Lower lobe of right lung (tissue), 2 donors: Measurements from ENCODE around the gene SEC14L2. TPM values are rescaled to one million over a fixed set of nuclear protein-coding genes. Genes with fewer than 3 reads are reported as not detected.

Experiments used
- ATAC-seq, 2 donors: fragments of 200-7000 bp; cut with Tn5 transposase; one replicate each; pipeline ENCODE4 v1.9.1; 2020 to 2022; ENCODE audit warnings: mild to moderate bottlenecking in 2 of 2, moderate library complexity in 2 of 2
- DNase-seq: peaks from one replicate; pipeline ENCODE4 v3.0.0-alpha.2; 2020
- H3K27ac ChIP-seq: fragments of 200-600 bp; one replicate; pipeline ENCODE4 v1.8.0; 2022
- H3K27me3 ChIP-seq: fragments of 200-600 bp; one replicate; pipeline ENCODE4 v1.8.0; 2022; ENCODE audit warnings: low read depth
- H3K36me3 ChIP-seq: fragments of 200-600 bp; one replicate; pipeline ENCODE4 v1.8.0; 2022; ENCODE audit warnings: mild to moderate bottlenecking
- H3K4me1 ChIP-seq: fragments of 200-600 bp; one replicate; pipeline ENCODE4 v1.8.0; 2022
- H3K4me3 ChIP-seq: fragments of 200-600 bp; one replicate; pipeline ENCODE4 v1.8.0; 2022; ENCODE audit warnings: mild to moderate bottlenecking
- H3K9me3 ChIP-seq: fragments of 200-600 bp; one replicate; pipeline ENCODE4 v1.8.0; 2022
- CTCF ChIP-seq: fragments of 200-600 bp; IDR thresholded peaks from one replicate; pipeline ENCODE4 v1.8.0; 2022; ENCODE audit warnings: antibody characterized with exemption, mild to moderate bottlenecking
- intact Hi-C: fragments of 100-400 bp; cut with DNase I; formaldehyde crosslinking; loops from one replicate; pipeline ENCODE4 v1.11.0; 2022
- total RNA-seq: library from RNA; stranded (reverse); fragmentation: NEBNext Ultra II Directional; extraction: Animal tissue kit (Norgen Biotek cat#: 25700); gene quantifications from one replicate; pipeline ENCODE4 v1.2.1, GENCODE V29; 2021
- donor health status: DM: no; HTN: yes; CAD: no; lungs with severe emphysema.

SEC14L2 gene
- total RNA-seq, 1 donor from 2014 or later = 7.8 TPM

- Histone ChIP-seq H3K36me3 (no peaks in the 10 kb centered on the region), H3K27me3 (no peaks in the 10 kb centered on the region), H3K4me3 (no peak overlapping the region), H3K9me3 (no peaks in the 10 kb centered on the region), H3K4me1 (peaks cover 8% of the 10 kb centered on the region), H3K27ac (no peak overlapping the region)
- no peak for TF ChIP-seq CTCF
- intact Hi-C loops = no loop called here
- DNase-seq (no peak), ATAC-seq (no peak)
Observed at GRCh38 chr22:30361916-30362650, 34.7 kb upstream of the SEC14L2 start.

GRCh38 chr22:30362651-30363281 lies 34.1 kb upstream of the SEC14L2 start:
- DNase-seq (no peak), ATAC-seq (no peak)
- Histone ChIP-seq H3K27me3 (no peaks in the 10 kb centered on the region), H3K36me3 (no peaks in the 10 kb centered on the region), H3K4me1 (peaks cover 1% of the 10 kb centered on the region), H3K9me3 (no peaks in the 10 kb centered on the region), H3K4me3 (no peak overlapping the region), H3K27ac (no peak overlapping the region)
- intact Hi-C loops = no loop called here
- TF ChIP-seq CTCF = no peak

- intact Hi-C loops = no loop called here
- ATAC-seq = no peak
- no peaks in the 10 kb centered on the region for H3K36me3 ChIP-seq
Observed at GRCh38 chr22:30365891-30366290, 30.9 kb upstream of the SEC14L2 start.

GRCh38 chr22:30368420-30368819 lies 28.4 kb upstream of the SEC14L2 start:
- no peaks in the 10 kb centered on the region for H3K4me1 ChIP-seq

More at GRCh38 chr22:30365891-30366290, 30.9 kb upstream of the SEC14L2 start:
- H3K4me1 ChIP-seq = no peaks in the 10 kb centered on the region
- no peaks in the 10 kb centered on the region for H3K27me3 ChIP-seq
- H3K9me3 ChIP-seq = no peaks in the 10 kb centered on the region
- no peak overlapping the region for H3K4me3 ChIP-seq
- TF ChIP-seq CTCF = no peak
- DNase-seq = peak; percentile 36
- no peak overlapping the region for H3K27ac ChIP-seq

GRCh38 chr22:30370641-30371230 lies 26.1 kb upstream of the SEC14L2 start:
- no peaks in the 10 kb centered on the region for H3K36me3 ChIP-seq
- no peaks in the 10 kb centered on the region for H3K9me3 ChIP-seq
- DNase-seq = no peak
- TF ChIP-seq CTCF = no peak
- H3K27me3 ChIP-seq = no peaks in the 10 kb centered on the region
- intact Hi-C loops = no loop called here
- H3K27ac ChIP-seq = no peak overlapping the region
- no peaks in the 10 kb centered on the region for H3K4me1 ChIP-seq
- H3K4me3 ChIP-seq = no peak overlapping the region
- no peak for ATAC-seq

More at GRCh38 chr22:30368420-30368819, 28.4 kb upstream of the SEC14L2 start:
- H3K36me3 ChIP-seq = no peaks in the 10 kb centered on the region
- intact Hi-C loops = no loop called here
- H3K4me3 ChIP-seq = no peak overlapping the region
- H3K9me3 ChIP-seq = no peaks in the 10 kb centered on the region
- no peak for TF ChIP-seq CTCF
- no peaks in the 10 kb centered on the region for H3K27me3 ChIP-seq
- DNase-seq (no peak), ATAC-seq (no peak)
- H3K27ac ChIP-seq = no peak overlapping the region
